HG02759 (cell line): ENCODE results near the gene ST6GALNAC5.
"Not testable (repeated sequence)": the region's sequence is repeated elsewhere in the genome, so short reads cannot be mapped to it uniquely, and the experiment has no call there.

ENCODE experiments used
- ATAC-seq: cut with Tn5 transposase; IDR thresholded peaks from one replicate; pipeline ENCODE4 v1.9.1; 2021; ENCODE audit warnings: mild to moderate bottlenecking, moderate library complexity; ENCODE audit not compliant: unreplicated experiment

Gene ST6GALNAC5

GRCh38 chr1:76866566-76866965 lies 714 bp upstream of the ST6GALNAC5 start:
- ATAC-seq: no peak

GRCh38 chr1:76868154-76868882 lies 1.0 kb downstream of the ST6GALNAC5 start:
- ATAC-seq: peak; percentile 69

GRCh38 chr1:76868916-76869315 lies 1.6 kb downstream of the ST6GALNAC5 start:
- no peak for ATAC-seq

DNA sequence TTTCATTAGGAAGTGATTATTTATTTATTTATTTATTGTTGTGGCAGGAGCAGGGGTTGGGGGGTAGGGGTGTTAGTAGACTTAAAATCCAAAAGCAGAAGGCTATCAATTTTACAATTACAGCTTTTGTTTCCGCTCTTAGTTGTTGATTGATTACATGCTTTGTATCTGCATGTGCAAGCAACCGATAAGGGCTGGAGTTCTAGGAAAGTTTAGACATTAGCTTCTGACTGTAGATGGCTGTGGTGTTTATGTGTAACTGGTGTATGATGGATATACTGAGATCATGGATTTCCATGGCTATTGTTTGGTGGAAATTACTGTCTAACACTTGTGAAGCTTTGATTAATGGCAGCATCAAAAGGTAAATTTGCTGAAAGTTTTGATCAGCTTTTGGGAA lies 2.8 kb downstream of the ST6GALNAC5 start:
- no peak for ATAC-seq

GRCh38 chr1:76871355-76871974 lies 4.2 kb downstream of the ST6GALNAC5 start:
- peak; percentile 85 for ATAC-seq

DNA sequence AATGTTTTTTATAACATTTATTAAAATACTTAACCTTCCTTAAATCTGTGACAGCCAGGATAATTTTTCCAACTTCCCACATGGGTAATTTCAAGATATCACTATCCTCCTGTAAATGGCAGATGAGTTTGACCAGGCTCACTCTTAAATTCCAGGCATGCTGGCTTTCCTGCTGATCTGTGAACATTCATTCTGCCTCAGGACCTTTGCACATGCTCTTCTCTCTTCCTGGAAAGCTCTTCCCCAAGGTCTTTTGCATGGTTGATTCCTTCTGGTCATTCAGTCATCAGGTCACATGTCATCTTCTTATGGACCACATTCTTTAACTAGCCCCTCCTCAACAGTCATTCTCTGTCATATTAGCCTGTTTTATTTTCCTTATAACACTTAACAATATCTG lies 5.7 kb downstream of the ST6GALNAC5 start:
- no peak for ATAC-seq

DNA sequence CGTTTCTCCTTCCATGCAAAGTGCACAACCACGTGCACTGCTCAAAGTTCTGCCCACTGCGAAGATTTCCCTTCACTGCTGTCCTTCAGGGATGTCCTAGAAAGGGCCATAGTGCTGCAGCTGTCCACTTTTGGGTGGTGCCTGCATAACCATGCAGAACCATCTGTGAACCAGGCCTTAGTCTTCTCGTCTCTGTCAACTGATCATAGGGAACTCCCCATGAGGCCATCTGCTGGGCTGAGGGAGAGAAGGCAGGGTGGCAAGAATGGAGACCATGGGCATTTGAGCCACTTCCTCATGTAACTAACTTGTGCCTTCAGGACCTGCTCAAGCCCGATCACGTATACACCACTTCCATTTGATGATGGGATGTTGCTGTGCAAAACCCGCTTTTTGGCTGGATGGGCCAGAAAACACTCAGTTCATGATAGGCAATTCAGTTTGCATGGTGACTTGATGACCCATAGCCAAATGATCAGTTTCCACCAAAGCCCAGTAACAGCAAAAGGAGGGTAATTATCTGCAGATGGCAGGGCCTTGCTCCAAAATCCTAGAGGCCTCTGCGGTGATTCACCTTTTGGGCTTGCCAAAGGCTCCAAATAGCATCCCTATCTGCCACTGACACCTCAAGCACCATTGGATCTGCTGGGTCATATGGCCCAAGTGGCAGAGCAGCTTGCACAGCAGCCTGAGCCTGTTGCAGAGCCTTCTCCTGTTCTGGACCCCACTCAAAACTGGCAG lies 9.5 kb downstream of the ST6GALNAC5 start:
- no peak for ATAC-seq

GRCh38 chr1:76879014-76879413 lies 11.7 kb downstream of the ST6GALNAC5 start:
- not testable (repeated sequence) for ATAC-seq

GRCh38 chr1:76881762-76882161 lies 14.5 kb downstream of the ST6GALNAC5 start:
- no peak for ATAC-seq

DNA sequence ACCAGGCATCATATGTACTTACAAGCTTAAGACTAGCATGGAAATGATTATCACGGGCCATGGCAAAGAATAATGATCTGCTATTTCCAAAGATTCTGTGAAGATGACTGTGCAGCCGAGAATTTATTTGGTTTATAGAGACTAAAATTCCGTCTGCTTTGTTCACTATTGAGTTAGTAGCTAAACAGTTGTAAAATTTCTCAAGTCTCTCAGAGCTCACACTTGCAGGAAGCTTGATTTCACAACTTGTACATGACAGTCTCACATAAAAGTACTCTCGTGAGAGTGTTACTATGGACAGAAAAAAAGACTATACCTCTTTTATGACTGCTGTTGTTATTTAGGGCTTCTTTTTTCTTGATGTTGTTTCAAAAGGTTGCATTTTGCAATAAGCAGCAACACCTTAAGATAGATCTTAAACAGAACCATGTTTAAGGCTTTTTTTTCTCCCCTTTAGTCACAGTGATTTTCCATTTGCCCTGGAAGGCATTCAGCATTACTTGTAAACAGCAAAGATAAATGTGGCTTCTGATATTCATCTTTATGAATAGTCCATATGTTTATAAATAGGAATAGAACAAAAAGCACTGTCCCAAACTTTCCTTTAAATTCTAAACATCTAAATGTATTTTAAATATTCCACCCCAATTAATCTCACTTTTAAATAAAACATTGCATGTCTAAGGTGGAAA lies 24.8 kb downstream of the ST6GALNAC5 start:
- ATAC-seq: no peak

GRCh38 chr1:76892675-76893074 lies 25.4 kb downstream of the ST6GALNAC5 start:
- ATAC-seq: no peak

DNA sequence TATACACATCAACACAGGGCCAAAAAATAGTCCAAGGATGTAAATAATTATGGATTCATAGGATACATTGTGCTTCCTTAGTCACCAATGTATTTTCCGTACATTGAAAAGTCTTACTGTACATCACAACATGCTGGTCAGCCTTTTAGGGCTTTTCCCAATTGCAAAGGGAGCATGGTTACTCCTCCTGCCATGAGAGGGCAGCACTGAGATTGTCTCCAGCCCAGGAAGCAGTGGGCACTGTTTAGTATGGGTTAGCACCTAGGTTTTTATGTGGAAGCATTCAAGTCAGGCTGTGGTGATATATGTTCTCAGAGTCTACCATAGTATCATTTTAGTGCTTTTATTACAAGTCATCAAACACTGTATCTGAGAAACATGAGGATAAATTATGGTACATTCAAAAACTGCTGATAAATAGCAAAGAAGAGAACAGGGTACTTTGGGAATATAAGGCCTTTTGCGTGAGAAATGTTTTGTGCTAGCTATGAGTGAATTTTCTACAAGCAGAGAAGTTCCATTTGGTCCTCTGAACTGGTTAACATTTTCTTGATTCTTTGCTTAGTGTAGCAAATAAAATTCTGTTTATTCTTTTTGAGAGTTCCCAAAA lies 34.0 kb downstream of the ST6GALNAC5 start:
- ATAC-seq: peak; percentile 98

DNA sequence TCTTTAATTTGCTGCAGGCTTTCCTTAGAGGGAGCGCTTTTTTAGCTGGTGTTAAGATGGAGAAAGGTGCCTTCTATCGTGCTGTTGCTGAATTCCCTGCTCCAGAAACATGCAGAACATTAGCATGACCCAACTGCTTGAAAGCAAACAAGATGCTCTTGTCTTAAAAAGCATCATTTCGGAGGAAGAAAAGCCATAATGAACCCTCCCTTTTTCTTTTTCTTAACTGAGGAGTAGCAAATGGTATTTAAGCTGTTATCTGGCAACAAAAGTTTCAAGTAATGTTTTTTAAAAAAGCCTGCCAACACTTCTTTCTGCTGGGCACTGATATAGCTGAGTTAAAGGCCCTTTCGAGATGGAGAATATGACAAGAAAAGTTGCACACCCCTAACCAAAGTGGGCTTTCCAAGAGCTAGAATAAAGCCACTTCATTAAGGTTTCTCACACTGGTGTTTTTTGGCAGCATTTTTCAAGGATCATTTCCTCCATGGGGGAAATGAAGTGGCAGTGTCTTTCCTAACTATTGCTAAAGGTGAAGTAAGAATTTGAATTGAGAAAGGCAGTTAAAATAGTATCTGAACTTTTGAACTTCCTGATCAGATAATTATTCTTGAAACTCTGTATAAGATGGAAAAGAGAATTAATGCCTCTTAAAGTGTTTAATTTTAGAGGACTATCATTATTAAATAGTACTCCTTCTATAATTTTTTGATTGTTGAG lies 38.8 kb downstream of the ST6GALNAC5 start:
- no peak for ATAC-seq

- no peak for ATAC-seq
These were observed 42.0 kb downstream of the ST6GALNAC5 start for GRCh38 chr1:76909311-76909710.

- ATAC-seq: no peak
These were observed 51.8 kb downstream of the ST6GALNAC5 start for GRCh38 chr1:76919085-76919484.

DNA sequence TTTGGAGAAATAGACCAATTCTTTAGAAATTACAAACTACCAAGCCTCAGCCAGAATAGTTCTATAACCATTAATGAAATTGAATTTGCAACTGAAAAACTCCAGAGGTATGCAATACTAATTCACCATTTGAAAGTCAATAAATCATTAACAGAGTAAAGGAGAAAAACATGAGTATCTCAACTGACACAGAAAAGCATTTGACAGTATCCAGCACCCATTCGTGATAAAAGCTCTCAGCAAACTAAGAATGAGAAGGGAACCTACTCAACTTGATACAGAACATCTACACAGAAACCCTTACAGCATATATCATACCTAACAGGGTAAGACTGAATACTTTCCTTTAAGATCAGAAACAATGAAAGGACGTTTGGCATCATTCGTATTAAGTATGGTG lies 54.3 kb downstream of the ST6GALNAC5 start:
- no peak for ATAC-seq

- no peak for ATAC-seq
These were observed 58.5 kb downstream of the ST6GALNAC5 start for GRCh38 chr1:76925825-76926224.

- ATAC-seq: no peak
These were observed 61.2 kb downstream of the ST6GALNAC5 start for GRCh38 chr1:76928522-76928921.

GRCh38 chr1:76929136-76929535 lies 61.9 kb downstream of the ST6GALNAC5 start:
- no peak for ATAC-seq
